ENCODE results near the gene MMP28. TPM values are rescaled to one million over a fixed set of nuclear protein-coding genes. Genes with fewer than 3 reads are reported as not detected.

MMP28 gene
- total and polyA plus RNA-seq, 2 donors (not counting 1 experiment from before 2014, with no cell fraction given): 0.15 to 2.0 TPM

- peaks cover 0 to 3% (median 0%) of the 10 kb centered on the region in 3 donors for H3K9me3 ChIP-seq (ENCODE audit: control extremely low read depth in 1 of 3, control insufficient read depth in 2 of 3, insufficient read depth in 1 of 3, low read length in 2 of 3)
- ChIA-PET POLR2A (no interaction called here), CTCF (interaction anchor here (0.7 to 10.2 kb wide), 4 partner anchors 12 to 38 kb away, joined by 3 to 349 read pairs (median 4); partner anchors contain the start of gene TAF15)
- no peaks in the 10 kb centered on the region for H3K79me2 ChIP-seq (ENCODE audit: control insufficient read depth, insufficient read depth, low read length)
- H3K27me3 Mint-ChIP-seq: peaks cover 13% of the 10 kb centered on the region
- peaks cover 2 to 3% of the 10 kb centered on the region in 2 donors for H3K4me1 ChIP-seq (ENCODE audit: control insufficient read depth in 2 of 2, insufficient read depth in 2 of 2, low read length in 2 of 2)
- no peak overlapping the region for H3K27ac ChIP-seq (ENCODE audit: low read length in 2 of 2)
- H3K36me3 ChIP-seq (replicated peaks in 1 of 2; ENCODE audit: control extremely low read depth in 1 of 2, control insufficient read depth in 1 of 2, extremely low read depth in 1 of 2, insufficient read depth in 2 of 2, low read length in 1 of 2): no peaks in the 10 kb centered on the region
- no peak overlapping the region for H3K4me2 ChIP-seq (replicated peaks; ENCODE audit: low read depth, low read length, poor library complexity, severe bottlenecking)
- DNase-seq (no peak), ATAC-seq (ENCODE audit: low read depth) (no peak)
- no peaks in the 10 kb centered on the region for H4K20me1 ChIP-seq (ENCODE audit: control insufficient read depth, insufficient read depth, low read length, poor library complexity, severe bottlenecking)
- TF ChIP-seq, protein P1, sequence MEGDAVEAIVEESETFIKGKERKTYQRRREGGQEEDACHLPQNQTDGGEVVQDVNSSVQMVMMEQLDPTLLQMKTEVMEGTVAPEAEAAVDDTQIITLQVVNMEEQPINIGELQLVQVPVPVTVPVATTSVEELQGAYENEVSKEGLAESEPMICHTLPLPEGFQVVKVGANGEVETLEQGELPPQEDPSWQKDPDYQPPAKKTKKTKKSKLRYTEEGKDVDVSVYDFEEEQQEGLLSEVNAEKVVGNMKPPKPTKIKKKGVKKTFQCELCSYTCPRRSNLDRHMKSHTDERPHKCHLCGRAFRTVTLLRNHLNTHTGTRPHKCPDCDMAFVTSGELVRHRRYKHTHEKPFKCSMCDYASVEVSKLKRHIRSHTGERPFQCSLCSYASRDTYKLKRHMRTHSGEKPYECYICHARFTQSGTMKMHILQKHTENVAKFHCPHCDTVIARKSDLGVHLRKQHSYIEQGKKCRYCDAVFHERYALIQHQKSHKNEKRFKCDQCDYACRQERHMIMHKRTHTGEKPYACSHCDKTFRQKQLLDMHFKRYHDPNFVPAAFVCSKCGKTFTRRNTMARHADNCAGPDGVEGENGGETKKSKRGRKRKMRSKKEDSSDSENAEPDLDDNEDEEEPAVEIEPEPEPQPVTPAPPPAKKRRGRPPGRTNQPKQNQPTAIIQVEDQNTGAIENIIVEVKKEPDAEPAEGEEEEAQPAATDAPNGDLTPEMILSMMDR (IDR thresholded peaks at IDR 0.05): no peak
- no peak for TF ChIP-seq EZH2 (IDR thresholded peaks at IDR 0.05; ENCODE audit: borderline replicate concordance, insufficient read depth, low read depth, low read length, poor library complexity, severe bottlenecking)
- peaks cover 1% of the 10 kb centered on the region for H3K4me1 Mint-ChIP-seq
- H3K4me3 Mint-ChIP-seq: no peak overlapping the region
- no peak overlapping the region for H3K27ac Mint-ChIP-seq
- no peaks in the 10 kb centered on the region for H3K9me3 Mint-ChIP-seq (ENCODE audit: insufficient read depth)
- H3K9ac ChIP-seq (ENCODE audit: low read length): no peak overlapping the region
- no peak overlapping the region for H3K4me3 ChIP-seq (ENCODE audit: control extremely low read depth in 1 of 5, extremely low read depth in 1 of 5, insufficient read depth in 1 of 5, low read depth in 2 of 5, low read length in 4 of 5)
- 98% methylated on average over 47 of the region's 48 CpGs for WGBS (ENCODE audit: insufficient coverage)
- H3K27me3 ChIP-seq (replicated peaks in 1 of 4; ENCODE audit: control extremely low read depth in 1 of 4, control insufficient read depth in 3 of 4, insufficient read depth in 4 of 4, low read length in 3 of 4): peaks cover 0 to 3% (median 0%) of the 10 kb centered on the region in 4 experiments
- intact Hi-C loops (cut with micrococcal nuclease): loop anchor here (10.0 kb wide), 1 partner anchor 715 kb away; the partner anchor contains the start of gene ZNHIT3
- H2AFZ ChIP-seq (ENCODE audit: insufficient read depth, low read depth, low read length, poor library complexity, severe bottlenecking): no peak overlapping the region
These were observed 25.4 kb downstream of the MMP28 start for GRCh38 chr17:35769895-35770486.

DNA sequence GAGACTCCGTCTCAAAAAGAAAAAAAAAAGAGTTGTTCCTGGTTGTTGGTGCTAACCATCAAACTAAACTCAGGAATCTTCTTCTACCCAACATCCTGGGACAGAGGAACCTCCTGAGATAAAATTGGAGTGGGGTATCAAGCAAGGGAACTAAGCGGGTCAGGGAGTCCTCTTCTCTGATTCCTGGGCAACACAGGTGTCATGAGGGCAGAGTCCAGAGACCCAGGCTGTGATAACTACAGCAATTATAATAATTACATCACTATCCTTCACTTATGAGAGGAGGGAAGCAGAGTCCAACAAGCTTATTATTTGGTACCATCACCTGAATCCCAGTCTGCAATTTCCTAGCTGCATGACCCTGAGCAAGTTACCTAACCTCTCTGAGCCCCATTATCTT, 26.6 kb downstream of the MMP28 start:
- peaks cover 7 to 11% of the 10 kb centered on the region in 2 donors for H3K4me1 ChIP-seq (ENCODE audit: control insufficient read depth in 2 of 2, insufficient read depth in 2 of 2, low read length in 2 of 2)
- H3K4me2 ChIP-seq (replicated peaks; ENCODE audit: low read depth, low read length, poor library complexity, severe bottlenecking): no peak overlapping the region
- no peaks in the 10 kb centered on the region for H3K36me3 ChIP-seq (replicated peaks in 1 of 2; ENCODE audit: control extremely low read depth in 1 of 2, control insufficient read depth in 1 of 2, extremely low read depth in 1 of 2, insufficient read depth in 2 of 2, low read length in 1 of 2)
- H3K27me3 Mint-ChIP-seq: peaks cover 13% of the 10 kb centered on the region
- no peaks in the 10 kb centered on the region for H3K9me3 Mint-ChIP-seq (ENCODE audit: insufficient read depth)
- intact Hi-C loops (cut with micrococcal nuclease): loop anchor here (10.0 kb wide), 1 partner anchor 716 kb away; the partner anchor contains the start of gene ZNHIT3
- no peaks in the 10 kb centered on the region for H4K20me1 ChIP-seq (ENCODE audit: control insufficient read depth, insufficient read depth, low read length, poor library complexity, severe bottlenecking)
- ChIA-PET POLR2A (no interaction called here), CTCF (interaction anchor here (0.5 to 10.2 kb wide), 3 partner anchors 33 to 781 kb away, joined by 4 to 349 read pairs (median 8); partner anchors contain the start of gene TAF15)
- H3K27ac ChIP-seq (ENCODE audit: low read length in 2 of 2): no peak overlapping the region
- DNase-seq (no peak), ATAC-seq (ENCODE audit: low read depth) (no peak)
- no peak for TF ChIP-seq EZH2 (IDR thresholded peaks at IDR 0.05; ENCODE audit: borderline replicate concordance, insufficient read depth, low read depth, low read length, poor library complexity, severe bottlenecking)
- TF ChIP-seq, protein P1 (IDR thresholded peaks at IDR 0.05): no peak
- no peaks in the 10 kb centered on the region for H3K27me3 ChIP-seq (replicated peaks in 1 of 4; ENCODE audit: control extremely low read depth in 1 of 4, control insufficient read depth in 3 of 4, insufficient read depth in 4 of 4, low read length in 3 of 4)
- H3K9ac ChIP-seq (ENCODE audit: low read length): no peak overlapping the region
- H3K4me1 Mint-ChIP-seq: peaks cover 8% of the 10 kb centered on the region
- no peak overlapping the region for H3K4me3 Mint-ChIP-seq
- WGBS (ENCODE audit: insufficient coverage): no CpG with 5 or more reads among the region's 2 CpGs
- no peak overlapping the region for H2AFZ ChIP-seq (ENCODE audit: insufficient read depth, low read depth, low read length, poor library complexity, severe bottlenecking)
- H3K79me2 ChIP-seq (ENCODE audit: control insufficient read depth, insufficient read depth, low read length): no peaks in the 10 kb centered on the region
- peaks cover 0 to 3% (median 0%) of the 10 kb centered on the region in 3 donors for H3K9me3 ChIP-seq (ENCODE audit: control extremely low read depth in 1 of 3, control insufficient read depth in 2 of 3, insufficient read depth in 1 of 3, low read length in 2 of 3)
- H3K27ac Mint-ChIP-seq: no peak overlapping the region
- no peak overlapping the region for H3K4me3 ChIP-seq (ENCODE audit: control extremely low read depth in 1 of 5, extremely low read depth in 1 of 5, insufficient read depth in 1 of 5, low read depth in 2 of 5, low read length in 4 of 5)
